Body of pancreas (tissue), 4 donors: Measurements from ENCODE around the gene SOX8.

Source experiments
- CTCF ChIP-seq, 7 experiments: fragments of 450-650 bp in 4 of 7; fragments of 200-600 bp in 3 of 7; sonication (generic) in 3 of 7; IDR thresholded peaks; one replicate each; pipeline ENCODE4 v1.5.1; 2016 to 2019; ENCODE audit warnings: antibody characterized with exemption in 7 of 7
- POLR2A ChIP-seq, 3 donors: fragments of 450-650 bp; IDR thresholded peaks; one replicate each; pipeline ENCODE4 v1.6.1; 2016; ENCODE audit warnings: antibody characterized with exemption in 3 of 3, mild to moderate bottlenecking in 2 of 3

DNA sequence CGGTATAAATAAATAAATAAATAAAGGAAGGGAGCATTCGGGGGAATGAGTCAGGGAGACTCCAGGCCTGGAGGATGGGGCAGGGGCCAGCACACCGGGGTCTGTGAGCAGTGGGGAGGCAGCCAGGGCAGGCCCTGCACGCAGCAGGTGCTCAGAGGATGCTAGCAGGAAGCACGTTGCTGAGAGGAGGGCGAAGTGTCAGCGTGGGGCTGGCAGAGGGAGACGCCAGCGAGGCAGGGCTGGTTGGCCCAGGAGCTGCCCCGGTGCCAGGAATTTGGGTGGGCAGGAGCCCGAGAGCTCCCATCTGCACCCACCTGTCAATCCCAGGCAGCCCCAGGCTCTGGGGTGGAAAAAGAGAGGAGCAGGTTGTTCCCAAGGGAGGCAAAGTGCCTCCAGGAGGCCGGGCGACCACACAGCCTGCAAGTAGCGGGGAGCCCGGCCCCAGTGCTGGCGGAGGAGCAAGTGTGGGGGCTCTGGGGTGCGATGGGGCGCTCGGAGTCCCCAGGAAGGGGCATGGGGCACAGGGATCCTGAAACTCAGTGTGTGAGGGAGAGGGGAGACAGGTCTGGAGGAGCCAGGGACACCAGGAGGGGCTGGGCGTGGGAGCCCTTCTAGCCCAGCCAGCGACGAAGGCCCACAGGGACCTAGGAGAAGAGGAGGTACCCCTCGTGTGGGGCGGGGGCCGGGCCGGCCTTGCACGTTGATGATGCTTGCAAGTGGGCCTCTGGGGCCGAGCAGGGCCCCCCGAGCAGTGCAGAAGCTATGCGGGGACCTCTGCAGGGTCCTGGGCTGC is 28.0 kb downstream of the SOX8 start:
- TF ChIP-seq CTCF (IDR thresholded peaks at IDR 0.05) (no peak), POLR2A (IDR thresholded peaks at IDR 0.05) (no peak)
